ENCODE data around the gene TXNDC2.
"Not testable (repeated sequence)": the region's sequence is repeated elsewhere in the genome, so short reads cannot be mapped to it uniquely, and the experiment has no call there.

GRCh38 chr18:9899550-9899930 lies 13.8 kb downstream of the TXNDC2 start:
- TF ChIP-seq, protein P1, sequence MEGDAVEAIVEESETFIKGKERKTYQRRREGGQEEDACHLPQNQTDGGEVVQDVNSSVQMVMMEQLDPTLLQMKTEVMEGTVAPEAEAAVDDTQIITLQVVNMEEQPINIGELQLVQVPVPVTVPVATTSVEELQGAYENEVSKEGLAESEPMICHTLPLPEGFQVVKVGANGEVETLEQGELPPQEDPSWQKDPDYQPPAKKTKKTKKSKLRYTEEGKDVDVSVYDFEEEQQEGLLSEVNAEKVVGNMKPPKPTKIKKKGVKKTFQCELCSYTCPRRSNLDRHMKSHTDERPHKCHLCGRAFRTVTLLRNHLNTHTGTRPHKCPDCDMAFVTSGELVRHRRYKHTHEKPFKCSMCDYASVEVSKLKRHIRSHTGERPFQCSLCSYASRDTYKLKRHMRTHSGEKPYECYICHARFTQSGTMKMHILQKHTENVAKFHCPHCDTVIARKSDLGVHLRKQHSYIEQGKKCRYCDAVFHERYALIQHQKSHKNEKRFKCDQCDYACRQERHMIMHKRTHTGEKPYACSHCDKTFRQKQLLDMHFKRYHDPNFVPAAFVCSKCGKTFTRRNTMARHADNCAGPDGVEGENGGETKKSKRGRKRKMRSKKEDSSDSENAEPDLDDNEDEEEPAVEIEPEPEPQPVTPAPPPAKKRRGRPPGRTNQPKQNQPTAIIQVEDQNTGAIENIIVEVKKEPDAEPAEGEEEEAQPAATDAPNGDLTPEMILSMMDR (IDR thresholded peaks at IDR 0.05), result not testable (repeated sequence)
- not testable (repeated sequence) for TF ChIP-seq ZFX (IDR thresholded peaks at IDR 0.05; ENCODE audit: borderline replicate concordance)
